H9 (cell line): ENCODE data around the gene SMPD2. TPM values are rescaled to one million over a fixed set of nuclear protein-coding genes. Genes with fewer than 3 reads are reported as not detected.
A peak's percentile ranks its signal among the peaks of the same experiment; 100 is the strongest.

Source experiments
- DNase-seq: peaks from one replicate; pipeline ENCODE4 v3.0.0-alpha.2; 2017
- H2AFZ ChIP-seq: one replicate; pipeline ENCODE4 v1.6.1; 2013; ENCODE audit warnings: mild to moderate bottlenecking, low read length, control low read depth, moderate library complexity
- H2AK5ac ChIP-seq: 2 replicates; pipeline ENCODE4 v1.6.1; 2013; ENCODE audit warnings: low read length, control low read depth, mixed read lengths; ENCODE audit not compliant: insufficient read length
- H2BK120ac ChIP-seq: one replicate; pipeline ENCODE4 v1.6.1; 2013; ENCODE audit warnings: low read depth, mild to moderate bottlenecking, low read length, control low read depth, inconsistent platforms; ENCODE audit not compliant: poor library complexity, severe bottlenecking
- H2BK12ac ChIP-seq: 2 replicates; pipeline ENCODE4 v1.6.1; 2013; ENCODE audit warnings: low read length, control low read depth, mixed read lengths, low read depth; ENCODE audit not compliant: insufficient read length
- H2BK15ac ChIP-seq: 2 replicates; pipeline ENCODE4 v1.6.1; 2013; ENCODE audit warnings: low read depth, low read length, control low read depth
- H2BK20ac ChIP-seq: one replicate; pipeline ENCODE4 v1.6.1; 2013; ENCODE audit warnings: low read depth, mild to moderate bottlenecking, low read length, control low read depth, inconsistent platforms; ENCODE audit not compliant: poor library complexity, severe bottlenecking
- H2BK5ac ChIP-seq: 2 replicates; pipeline ENCODE4 v1.6.1; 2013; ENCODE audit warnings: low read length, control low read depth, mixed read lengths; ENCODE audit not compliant: insufficient read length
- H3K14ac ChIP-seq: 2 replicates; pipeline ENCODE4 v1.6.1; 2013; ENCODE audit warnings: low read length, control low read depth; ENCODE audit not compliant: insufficient read depth
- H3K18ac ChIP-seq: 2 replicates; pipeline ENCODE4 v1.6.1; 2013; ENCODE audit warnings: low read depth, mild to moderate bottlenecking, mixed read lengths, low read length, control low read depth; ENCODE audit not compliant: insufficient read length
- H3K23ac ChIP-seq: 2 replicates; pipeline ENCODE4 v1.6.1; 2013; ENCODE audit warnings: low read length, control low read depth, mixed read lengths, low read depth; ENCODE audit not compliant: insufficient read length
- H3K23me2 ChIP-seq: 2 replicates; pipeline ENCODE4 v1.6.1; 2013; ENCODE audit warnings: low read depth, mild to moderate bottlenecking, mixed read lengths, low read length, control low read depth; ENCODE audit not compliant: insufficient read length, poor library complexity, severe bottlenecking
- H3K27ac ChIP-seq: 2 replicates; pipeline ENCODE4 v1.5.1; 2013; ENCODE audit warnings: low read length, control low read depth, mixed read lengths, low read depth; ENCODE audit not compliant: insufficient read length
- H3K27me3 ChIP-seq: 2 replicates; pipeline ENCODE4 v1.6.1; 2013; ENCODE audit warnings: low read length, control low read depth, inconsistent platforms; ENCODE audit not compliant: insufficient read depth
- H3K4ac ChIP-seq: 2 replicates; pipeline ENCODE4 v1.6.1; 2013; ENCODE audit warnings: low read depth, mild to moderate bottlenecking, control low read depth, inconsistent platforms, low read length, moderate library complexity
- H3K4me1 ChIP-seq: 2 replicates; pipeline ENCODE4 v1.6.1; 2013; ENCODE audit warnings: low read length, control low read depth, inconsistent platforms; ENCODE audit not compliant: insufficient read depth
- H3K4me2 ChIP-seq: 2 replicates; pipeline ENCODE4 v1.6.1; 2013; ENCODE audit warnings: low read length, control low read depth, mixed read lengths; ENCODE audit not compliant: insufficient read length, insufficient read depth
- H3K56ac ChIP-seq: 2 replicates; pipeline ENCODE4 v1.6.1; 2013; ENCODE audit warnings: low read depth, mild to moderate bottlenecking, mixed read lengths, low read length, control low read depth; ENCODE audit not compliant: insufficient read length
- H3K79me1 ChIP-seq: 2 replicates; pipeline ENCODE4 v1.6.1; 2013; ENCODE audit warnings: low read depth, mild to moderate bottlenecking, moderate library complexity, low read length, control low read depth, inconsistent platforms; ENCODE audit not compliant: insufficient read depth, poor library complexity, severe bottlenecking
- H3K79me2 ChIP-seq: 2 replicates; pipeline ENCODE4 v1.6.1; 2013; ENCODE audit warnings: low read length, control low read depth, inconsistent platforms; ENCODE audit not compliant: insufficient read depth
- H3K9ac ChIP-seq: 2 replicates; pipeline ENCODE4 v1.6.1; 2013; ENCODE audit warnings: low read length, control low read depth, mixed read lengths; ENCODE audit not compliant: insufficient read length; ENCODE audit errors: extremely low read depth
- H3K9me3 ChIP-seq: one replicate; pipeline ENCODE4 v1.6.1; 2013; ENCODE audit warnings: low read depth, low read length, inconsistent platforms; ENCODE audit not compliant: control insufficient read depth
- H3T11ph ChIP-seq: one replicate; pipeline ENCODE4 v1.6.1; 2013; ENCODE audit warnings: mild to moderate bottlenecking, low read length, control low read depth, inconsistent platforms
- H4K20me1 ChIP-seq: one replicate; pipeline ENCODE4 v1.6.1; 2013; ENCODE audit not compliant: control insufficient read depth, insufficient read length, insufficient read depth
- H4K5ac ChIP-seq: 2 replicates; pipeline ENCODE4 v1.6.1; 2013; ENCODE audit warnings: low read depth, mild to moderate bottlenecking, mixed read lengths, low read length, control low read depth; ENCODE audit not compliant: insufficient read length
- H4K8ac ChIP-seq: replicated peaks from 2 replicates; pipeline ENCODE4 v1.6.1; 2013; ENCODE audit warnings: low read length, control low read depth, mixed read lengths, low read depth; ENCODE audit not compliant: insufficient read length
- H4K91ac ChIP-seq: 2 replicates; pipeline ENCODE4 v1.6.1; 2013; ENCODE audit warnings: low read depth, mild to moderate bottlenecking, moderate library complexity, mixed read lengths, low read length, control low read depth; ENCODE audit not compliant: insufficient read length
- H3K27ac Mint-ChIP-seq, 3 experiments: 2 replicates in 2 of 3; 3 replicates in 1 of 3; pipeline ENCODE4 v1.8.0; 2020 to 2021; ENCODE audit warnings: mixed read lengths in 3 of 3, mild to moderate bottlenecking in 1 of 3, moderate library complexity in 1 of 3
- H3K27me3 Mint-ChIP-seq: 2 replicates; pipeline ENCODE4 v1.8.0; 2021; ENCODE audit warnings: low read depth, mild to moderate bottlenecking, moderate library complexity, mixed read lengths
- H3K36me3 Mint-ChIP-seq, 3 experiments: 2 replicates in 2 of 3; 3 replicates in 1 of 3; pipeline ENCODE4 v1.8.0; 2020 to 2021; ENCODE audit warnings: low read depth in 3 of 3, mixed read lengths in 3 of 3; ENCODE audit not compliant: insufficient read depth in 1 of 3
- H3K4me1 Mint-ChIP-seq, 2 experiments: 2 replicates each; pipeline ENCODE4 v1.8.0; 2020; ENCODE audit warnings: mixed read lengths in 2 of 2
- H3K4me3 Mint-ChIP-seq, 2 experiments: 2 replicates in 1 of 2; 3 replicates in 1 of 2; pipeline ENCODE4 v1.8.0; 2020 to 2021; ENCODE audit warnings: mild to moderate bottlenecking in 2 of 2, mixed read lengths in 2 of 2, moderate library complexity in 1 of 2
- H3K9me3 Mint-ChIP-seq, 2 experiments: 2 replicates in 1 of 2; 3 replicates in 1 of 2; pipeline ENCODE4 v1.8.0; 2020; ENCODE audit warnings: mild to moderate bottlenecking in 2 of 2, mixed read lengths in 2 of 2, moderate library complexity in 1 of 2
- CTCF ChIP-seq: fragments of 200-600 bp; sonication (generic); conservative IDR thresholded peaks from 3 replicates; pipeline ENCODE4 v1.8.0; 2021; ENCODE audit warnings: antibody characterized with exemption, mild to moderate bottlenecking
- WGBS: extraction: QIAGEN DNeasy Blood & Tissue Kit; methylation state at CpG from one replicate; pipeline ENCODE4 v1.1.7; 2013; ENCODE audit warnings: missing lambda C conversion rate, low lambda C conversion rate, mixed read lengths; ENCODE audit not compliant: insufficient read length; ENCODE audit errors: extremely low coverage; 5-methylcytosine and 5-hydroxymethylcytosine counted together
- total RNA-seq: library from RNA; stranded (reverse); gene quantifications from 2 replicates; pipeline ENCODE4 v1.2.1, GENCODE V29; 2021

SMPD2 gene
- total RNA-seq, 1 experiment from 2014 or later, result 13.0 TPM

GRCh38 chr6:109465772-109466171 is 25.2 kb downstream of the SMPD2 start:
- no CpG with 5 or more reads among the region's 7 CpGs for WGBS
- no peak overlapping the region for H2BK12ac ChIP-seq
- H3K23ac ChIP-seq, result no peak overlapping the region
- H3K79me2 ChIP-seq, result no peaks in the 10 kb centered on the region
- no peak overlapping the region for H3K14ac ChIP-seq
- peaks cover 61 to 94% (median 94%) of the 10 kb centered on the region in 3 experiments for H3K36me3 Mint-ChIP-seq
- no peak overlapping the region for H3K18ac ChIP-seq
- no peak overlapping the region for H2BK20ac ChIP-seq
- H3K4me1 ChIP-seq, result no peaks in the 10 kb centered on the region
- H2AK5ac ChIP-seq, result no peak overlapping the region
- no peak for DNase-seq
- H2AFZ ChIP-seq, result no peak overlapping the region
- H3K4me2 ChIP-seq, result no peak overlapping the region
- H3K56ac ChIP-seq, result no peak overlapping the region
- no peaks in the 10 kb centered on the region; a peak in 1 of 5 replicates for H3K9me3 Mint-ChIP-seq
- H3K23me2 ChIP-seq, result no peaks in the 10 kb centered on the region
- H4K20me1 ChIP-seq, result no peaks in the 10 kb centered on the region
- peaks cover 7 to 12% of the 10 kb centered on the region in 2 experiments; a peak in 3 of 4 replicates for H3K4me1 Mint-ChIP-seq
- no peaks in the 10 kb centered on the region for H3K27me3 ChIP-seq
- peaks cover 3% of the 10 kb centered on the region for H3K79me1 ChIP-seq
- H3K9me3 ChIP-seq, result no peaks in the 10 kb centered on the region
- no peak overlapping the region for H4K8ac ChIP-seq
- no peak overlapping the region for H4K91ac ChIP-seq
- H3K27ac ChIP-seq, result no peak overlapping the region
- H2BK15ac ChIP-seq, result no peak overlapping the region
- H2BK5ac ChIP-seq, result no peak overlapping the region
- no peak overlapping the region for H3K4ac ChIP-seq
- no peaks in the 10 kb centered on the region for H3K27me3 Mint-ChIP-seq
- H3K9ac ChIP-seq, result no peak overlapping the region
- no peak overlapping the region for H4K5ac ChIP-seq
- TF ChIP-seq CTCF, result no peak
- no peak overlapping the region for H3T11ph ChIP-seq
- H2BK120ac ChIP-seq, result no peak overlapping the region
- no peak overlapping the region for H3K4me3 Mint-ChIP-seq
- 0 out of 7 replicates have a peak overlapping the region, but pooled peaks of 1 of the 3 experiments have one; percentile 49 for H3K27ac Mint-ChIP-seq
